Thoracic aorta (tissue), 2 donors: ENCODE measurements around the gene UGT1A8. TPM values are rescaled to one million over a fixed set of nuclear protein-coding genes. Genes with fewer than 3 reads are reported as not detected.

Experiments
- ATAC-seq: fragments of 150-250 bp; one replicate; pipeline ENCODE4 v1.8.0; 2017; ENCODE audit warnings: low read depth; ENCODE audit not compliant: insufficient number of reproducible peaks, low FRiP score
- DNase-seq: peaks from one replicate; pipeline ENCODE4 v3.0.0-alpha.2; 2020; ENCODE audit warnings: low spot score
- H3K27ac ChIP-seq, 2 donors: fragments of 200-600 bp; sonication (generic); 1 replicate in 1 of 2; 2 replicates in 1 of 2; pipeline ENCODE4 v1.5.1; 2016; ENCODE audit warnings: mild to moderate bottlenecking in 2 of 2, moderate library complexity in 2 of 2
- H3K27me3 ChIP-seq: fragments of 200-600 bp; sonication (generic); replicated peaks from 2 replicates; pipeline ENCODE4 v1.6.0; 2016; ENCODE audit warnings: mild to moderate bottlenecking; ENCODE audit not compliant: insufficient read depth
- H3K36me3 ChIP-seq: fragments of 200-600 bp; sonication (generic); one replicate; pipeline ENCODE4 v1.5.1; 2016
- H3K4me1 ChIP-seq, 2 donors: fragments of 200-600 bp; sonication (generic); 1 replicate in 1 of 2; 2 replicates in 1 of 2; pipeline versions ENCODE4 v1.5.1 to v1.6.0; 2016; ENCODE audit warnings: low read depth in 2 of 2, mild to moderate bottlenecking in 1 of 2; ENCODE audit not compliant: control insufficient read depth in 1 of 2
- H3K4me3 ChIP-seq: fragments of 200-600 bp; sonication (generic); 2 replicates; pipeline ENCODE4 v1.5.1; 2016; ENCODE audit warnings: mild to moderate bottlenecking
- H3K9me3 ChIP-seq: fragments of 200-600 bp; sonication (generic); 2 replicates; pipeline ENCODE4 v1.5.1; 2016
- total RNA-seq, 2 donors: library from RNA; depleted of rRNA; stranded (reverse); fragments of >200 nt; gene quantifications; one replicate each; pipeline versions ENCODE4 v1.1.0 to v1.2.3, GENCODE V29; 2016
- TF ChIP-seq, protein P1 (sequence below): fragments of 200-600 bp; sonication (generic); IDR thresholded peaks from one replicate; pipeline ENCODE4 v1.5.1; 2019; ENCODE audit warnings: antibody characterized with exemption

UGT1A8 gene
- total RNA-seq, 2 donors from 2014 or later, result not detected

DNA sequence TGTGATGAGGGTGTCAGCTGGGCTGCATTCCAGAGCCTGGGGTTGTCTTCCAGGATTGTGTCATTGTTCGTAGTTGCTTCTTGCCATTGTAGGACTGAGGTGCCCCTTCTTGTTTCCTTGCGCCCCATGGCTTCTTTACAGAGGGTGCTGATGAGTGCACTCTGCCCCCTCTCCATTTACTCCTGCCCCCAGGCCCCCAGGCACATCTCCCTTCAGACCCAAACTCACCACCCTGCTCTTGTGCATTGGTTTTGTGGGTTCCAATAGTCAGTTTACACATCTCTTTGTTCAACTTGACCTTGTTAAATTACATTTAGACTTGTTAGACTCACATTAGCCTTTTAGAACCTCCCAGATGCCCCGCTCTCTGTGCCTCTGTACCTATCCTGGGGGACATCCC is 203.8 kb downstream of the UGT1A8 start:
- H3K27ac ChIP-seq, result no peak overlapping the region
- H3K9me3 ChIP-seq, result no peaks in the 10 kb centered on the region
- no peak for ATAC-seq
- no peak overlapping the region for H3K4me3 ChIP-seq
- H3K4me1 ChIP-seq, result no peaks in the 10 kb centered on the region
- no peaks in the 10 kb centered on the region for H3K36me3 ChIP-seq
- no peaks in the 10 kb centered on the region for H3K27me3 ChIP-seq
- TF ChIP-seq, protein P1, sequence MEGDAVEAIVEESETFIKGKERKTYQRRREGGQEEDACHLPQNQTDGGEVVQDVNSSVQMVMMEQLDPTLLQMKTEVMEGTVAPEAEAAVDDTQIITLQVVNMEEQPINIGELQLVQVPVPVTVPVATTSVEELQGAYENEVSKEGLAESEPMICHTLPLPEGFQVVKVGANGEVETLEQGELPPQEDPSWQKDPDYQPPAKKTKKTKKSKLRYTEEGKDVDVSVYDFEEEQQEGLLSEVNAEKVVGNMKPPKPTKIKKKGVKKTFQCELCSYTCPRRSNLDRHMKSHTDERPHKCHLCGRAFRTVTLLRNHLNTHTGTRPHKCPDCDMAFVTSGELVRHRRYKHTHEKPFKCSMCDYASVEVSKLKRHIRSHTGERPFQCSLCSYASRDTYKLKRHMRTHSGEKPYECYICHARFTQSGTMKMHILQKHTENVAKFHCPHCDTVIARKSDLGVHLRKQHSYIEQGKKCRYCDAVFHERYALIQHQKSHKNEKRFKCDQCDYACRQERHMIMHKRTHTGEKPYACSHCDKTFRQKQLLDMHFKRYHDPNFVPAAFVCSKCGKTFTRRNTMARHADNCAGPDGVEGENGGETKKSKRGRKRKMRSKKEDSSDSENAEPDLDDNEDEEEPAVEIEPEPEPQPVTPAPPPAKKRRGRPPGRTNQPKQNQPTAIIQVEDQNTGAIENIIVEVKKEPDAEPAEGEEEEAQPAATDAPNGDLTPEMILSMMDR, result no peak
- no peak for DNase-seq

DNA sequence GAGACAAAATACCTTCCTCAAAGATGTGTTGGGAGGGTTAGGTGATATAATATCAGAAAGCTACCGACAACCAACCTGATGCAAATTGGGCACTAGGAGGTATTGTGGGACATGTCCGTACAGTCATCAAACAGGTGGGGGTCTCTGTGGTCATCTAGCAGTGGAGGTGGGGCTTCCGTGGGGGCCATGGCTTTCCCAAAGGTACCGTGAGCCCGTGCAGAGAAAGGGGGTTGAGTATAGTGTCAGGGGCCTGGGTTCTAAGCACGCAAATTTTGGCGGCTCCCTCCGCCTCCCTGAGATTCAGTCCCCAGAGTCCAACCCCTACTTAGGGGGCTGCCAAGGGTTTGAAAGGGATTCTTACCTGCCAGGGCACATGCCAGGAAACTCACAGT is 204.3 kb downstream of the UGT1A8 start:
- TF ChIP-seq, protein P1, result no peak
- Histone ChIP-seq H3K4me3 (no peak overlapping the region), H3K27me3 (no peaks in the 10 kb centered on the region), H3K9me3 (no peaks in the 10 kb centered on the region), H3K36me3 (no peaks in the 10 kb centered on the region), H3K4me1 (no peaks in the 10 kb centered on the region), H3K27ac (no peak overlapping the region)
- ATAC-seq (no peak), DNase-seq (no peak)

DNA sequence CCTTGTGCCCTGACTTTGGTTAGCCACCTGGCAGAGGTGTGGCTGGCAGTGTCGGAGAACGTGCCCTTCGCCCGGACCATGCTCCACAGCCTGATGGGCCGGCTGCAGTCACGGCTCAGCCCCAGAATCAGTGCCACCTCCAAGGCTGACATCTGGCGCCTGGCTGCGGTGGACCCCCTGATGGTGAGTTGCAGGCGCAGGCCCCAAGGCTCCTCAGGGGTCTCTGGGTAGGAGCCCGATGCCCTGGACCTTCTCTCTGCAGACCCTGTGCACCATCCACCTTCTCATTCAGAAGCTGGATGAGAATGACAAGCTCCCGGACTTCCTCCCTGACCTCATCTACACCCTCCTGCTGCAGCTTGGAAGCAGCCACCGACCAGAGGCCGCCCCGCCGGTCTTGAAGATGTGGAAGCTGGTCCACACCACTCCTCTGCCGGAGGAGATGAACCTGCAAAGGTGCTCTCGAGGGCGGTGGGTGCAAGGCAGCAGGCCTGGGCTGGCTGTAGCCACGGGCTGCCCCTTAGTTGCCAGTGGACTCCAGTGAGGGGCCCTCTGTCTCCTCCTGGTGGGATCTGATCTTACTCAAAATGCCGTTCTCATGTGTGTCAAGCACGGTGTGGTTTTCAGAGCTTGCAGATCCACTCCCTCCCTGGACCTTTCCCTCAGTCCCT is 204.8 kb downstream of the UGT1A8 start:
- no peak for ATAC-seq
- no peak for DNase-seq
- Histone ChIP-seq H3K9me3 (no peaks in the 10 kb centered on the region), H3K36me3 (no peaks in the 10 kb centered on the region), H3K4me3 (no peak overlapping the region), H3K27me3 (no peaks in the 10 kb centered on the region), H3K4me1 (no peaks in the 10 kb centered on the region), H3K27ac (no peak overlapping the region)
- TF ChIP-seq, protein P1, result no peak

Other genes starting within 250 kb of the UGT1A8 start
- gene USP40, start 50.9 kb upstream of the UGT1A8 start, total RNA-seq, result 10 to 100 TPM; 23.3 to 30.0 TPM
- under 1 TPM in 1 of 2 donors, not detected in 1; 0.41 TPM for gene UGT1A10, start 18.8 kb downstream of the UGT1A8 start, total RNA-seq
- gene UGT1A9, start 54.3 kb downstream of the UGT1A8 start, total RNA-seq, result not detected
- under 1 TPM in 1 of 2 donors, not detected in 1; 0.35 TPM for gene UGT1A7, start 64.3 kb downstream of the UGT1A8 start, total RNA-seq
- gene UGT1A6, start 75.3 kb downstream of the UGT1A8 start, total RNA-seq, result not detected
- not detected for gene UGT1A5, start 95.3 kb downstream of the UGT1A8 start, total RNA-seq
- not detected for gene UGT1A4, start 101.1 kb downstream of the UGT1A8 start, total RNA-seq
- gene UGT1A3, start 111.4 kb downstream of the UGT1A8 start, total RNA-seq, result not detected
- gene UGT1A1, start 142.6 kb downstream of the UGT1A8 start, total RNA-seq, result not detected
- not detected for gene MROH2A, start 160.7 kb downstream of the UGT1A8 start, total RNA-seq
- gene HJURP, start 236.9 kb downstream of the UGT1A8 start, total RNA-seq, result 1 to 10 TPM in 1 of 2 donors, under 1 TPM in 1; 0.95 to 1.6 TPM